ENCODE data around the gene SLC25A21. TPM values are rescaled to one million over a fixed set of nuclear protein-coding genes. Genes with fewer than 3 reads are reported as not detected.

The SLC25A21 gene
- total and polyA plus RNA-seq, 10 donors: 0.06 to 1.1 (median 0.22) TPM; not detected in 2

- Histone ChIP-seq H3K4me1 (no peaks in the 10 kb centered on the region), H3K36me3 (no peaks in the 10 kb centered on the region), H3K27me3 (replicated peaks in 1 of 7) (peaks cover 0 to 6% (median 0%) of the 10 kb centered on the region in 7 donors), H3K27ac (no peak overlapping the region), H3K9me3 (no peaks in the 10 kb centered on the region), H3K4me3 (no peak overlapping the region)
- TF ChIP-seq POLR2AphosphoS5 (IDR thresholded peaks at IDR 0.05): no peak
- TF ChIP-seq CTCF (IDR thresholded peaks at IDR 0.05 in 8 of 11, conservative IDR thresholded peaks at IDR 0.05 in 3 of 11): no peak
- no peak for TF ChIP-seq POLR2A (IDR thresholded peaks at IDR 0.05)
- WGBS, 5 donors: 28 to 42% (median 35%) methylated on average over 2 of the region's 2 CpGs
- intact Hi-C loops (cut with DNase I; ENCODE audit: low total_unique reads): loop anchor here (10.0 kb wide), 1 partner anchor 395 kb away; no protein-coding TSS in a partner anchor
- DNase-seq: no peak
Measured at GRCh38 chr14:36949371-36949770, 223.0 kb downstream of the SLC25A21 start.

DNA sequence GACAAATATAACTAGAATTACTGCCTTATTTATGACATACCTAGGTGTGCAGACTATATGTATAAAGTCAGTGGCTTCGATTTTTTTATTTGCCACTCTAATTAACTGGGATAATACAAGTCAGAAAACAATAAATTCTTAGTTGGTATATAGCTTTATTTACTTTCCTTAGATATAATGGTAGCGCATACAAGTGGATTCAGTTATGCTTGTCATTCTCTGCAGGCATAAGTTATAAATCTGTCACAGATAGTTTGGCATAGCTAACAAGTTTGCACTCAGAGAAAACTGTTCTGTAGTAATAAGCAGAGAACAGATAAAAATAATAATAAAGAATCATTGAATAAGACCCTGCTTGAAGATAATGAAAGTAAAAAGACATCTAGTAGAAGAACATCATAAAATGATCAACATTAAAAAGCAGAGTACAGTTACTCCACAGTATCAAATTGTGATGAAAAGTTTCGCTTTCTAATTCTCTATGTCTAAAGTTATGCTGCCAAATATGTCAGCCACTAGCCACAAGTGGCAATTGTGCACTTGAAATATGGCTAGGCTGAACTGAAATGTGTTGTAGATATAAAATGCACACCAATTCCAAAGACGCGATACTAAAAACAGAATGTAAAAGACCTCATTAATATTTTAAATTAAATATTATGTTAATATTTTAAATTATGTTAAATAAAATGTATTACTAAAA lies 224.1 kb downstream of the SLC25A21 start:
- H3K27me3 ChIP-seq (replicated peaks in 1 of 7): peaks cover 0 to 6% (median 0%) of the 10 kb centered on the region in 7 donors
- H3K9me3 ChIP-seq: no peaks in the 10 kb centered on the region
- WGBS, 5 donors: 84 to 93% (median 91%) methylated on average over 5 of the region's 5 CpGs
- no peak overlapping the region for H3K4me3 ChIP-seq
- H3K27ac ChIP-seq: no peak overlapping the region
- H3K4me1 ChIP-seq: no peaks in the 10 kb centered on the region
- no peak for DNase-seq
- intact Hi-C loops (cut with DNase I; ENCODE audit: low total_unique reads): loop anchor here (10.0 kb wide), 1 partner anchor 394 kb away; no protein-coding TSS in a partner anchor
- H3K36me3 ChIP-seq: no peaks in the 10 kb centered on the region
- TF ChIP-seq CTCF (IDR thresholded peaks at IDR 0.05 in 8 of 11, conservative IDR thresholded peaks at IDR 0.05 in 3 of 11) (no peak), POLR2AphosphoS5 (IDR thresholded peaks at IDR 0.05) (no peak), POLR2A (IDR thresholded peaks at IDR 0.05) (no peak)

GRCh38 chr14:36947362-36947761 lies 225.0 kb downstream of the SLC25A21 start:
- no peak overlapping the region for H3K27ac ChIP-seq
- WGBS, 5 donors: 68 to 89% (median 79%) methylated on average over 1 of the region's 1 CpG
- no peaks in the 10 kb centered on the region for H3K36me3 ChIP-seq
- no peak overlapping the region for H3K4me3 ChIP-seq
- no peaks in the 10 kb centered on the region for H3K4me1 ChIP-seq
- DNase-seq: no peak
- TF ChIP-seq POLR2A (IDR thresholded peaks at IDR 0.05): no peak
- TF ChIP-seq POLR2AphosphoS5 (IDR thresholded peaks at IDR 0.05): no peak
- no peak for TF ChIP-seq CTCF (IDR thresholded peaks at IDR 0.05 in 8 of 11, conservative IDR thresholded peaks at IDR 0.05 in 3 of 11)
- H3K9me3 ChIP-seq: no peaks in the 10 kb centered on the region
- intact Hi-C loops (cut with DNase I; ENCODE audit: low total_unique reads): loop anchor here (10.0 kb wide), 1 partner anchor 393 kb away; no protein-coding TSS in a partner anchor
- H3K27me3 ChIP-seq (replicated peaks in 1 of 7): peaks cover 0 to 11% (median 0%) of the 10 kb centered on the region in 7 donors

DNA sequence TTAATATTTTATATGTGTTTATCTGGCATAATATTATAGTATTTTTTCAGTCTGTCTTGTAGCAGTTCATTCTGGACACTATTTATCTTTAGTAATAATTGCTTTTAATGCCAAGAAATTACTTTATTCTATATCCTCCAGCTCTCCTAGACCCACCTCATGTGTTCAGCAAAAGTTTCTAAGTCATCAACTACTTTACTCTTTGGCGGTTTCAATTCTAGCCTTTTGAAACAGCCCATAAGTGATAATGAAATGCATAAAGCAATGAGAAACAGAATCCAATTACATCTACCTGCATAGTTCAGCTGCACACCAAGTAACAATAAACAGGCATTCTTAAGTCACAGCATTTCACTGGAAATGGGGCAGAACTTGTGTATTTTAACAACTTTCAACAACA lies 225.5 kb downstream of the SLC25A21 start:
- TF ChIP-seq CTCF (IDR thresholded peaks at IDR 0.05 in 8 of 11, conservative IDR thresholded peaks at IDR 0.05 in 3 of 11) (no peak), POLR2A (IDR thresholded peaks at IDR 0.05) (no peak), POLR2AphosphoS5 (IDR thresholded peaks at IDR 0.05) (no peak)
- no peak overlapping the region for H3K27ac ChIP-seq
- H3K36me3 ChIP-seq: no peaks in the 10 kb centered on the region
- H3K9me3 ChIP-seq: no peaks in the 10 kb centered on the region
- DNase-seq: no peak
- intact Hi-C loops (cut with DNase I; ENCODE audit: low total_unique reads): loop anchor here (10.0 kb wide), 1 partner anchor 392 kb away; no protein-coding TSS in a partner anchor
- 85 to 100% (median 93%) methylated on average over 1 of the region's 1 CpG for WGBS, 5 donors
- no peak overlapping the region for H3K4me3 ChIP-seq
- peaks cover 0 to 11% (median 0%) of the 10 kb centered on the region in 7 donors for H3K27me3 ChIP-seq (replicated peaks in 1 of 7)
- H3K4me1 ChIP-seq: no peaks in the 10 kb centered on the region
